CD4-positive, alpha-beta T cell (primary cell): ENCODE measurements around the gene ATP8A1. TPM values are rescaled to one million over a fixed set of nuclear protein-coding genes. Genes with fewer than 3 reads are reported as not detected.
"Not testable (repeated sequence)": the region's sequence is repeated elsewhere in the genome, so short reads cannot be mapped to it uniquely, and the experiment has no call there.

Source experiments
- ATAC-seq: fragments of 200-7000 bp; cut with Tn5 transposase; one replicate; pipeline ENCODE4 v1.10.0; 2022; ENCODE audit warnings: mild to moderate bottlenecking; ENCODE audit not compliant: poor library complexity
- CTCF ChIA-PET: fragments of 350-600 bp; sonication (Branson Sonifier 250); formaldehyde crosslinking; loops from one replicate; lab custom pipeline; 2021; ENCODE audit warnings: antibody characterized with exemption, inconsistent platforms; lab: Charles Lee
- POLR2A ChIA-PET: fragments of 350-600 bp; sonication (Branson Sonifier 250); formaldehyde crosslinking; loops from one replicate; lab custom pipeline; 2021; ENCODE audit warnings: antibody characterized with exemption, inconsistent platforms; lab: Charles Lee
- DNase-seq, 14 experiments: peaks; one replicate each; pipeline ENCODE4 v3.0.0-alpha.2; 2013 to 2020; ENCODE audit warnings: mixed read lengths in 2 of 14
- H3K27ac ChIP-seq, 2 donors: one replicate each; pipeline versions ENCODE4 v1.5.1 to v1.7.0; 2013; ENCODE audit warnings: low read length in 2 of 2, low read depth in 1 of 2, mild to moderate bottlenecking in 1 of 2
- H3K27me3 ChIP-seq, 2 experiments: 1 replicate in 1 of 2; 2 replicates in 1 of 2; pipeline versions ENCODE4 v1.6.1 to v1.7.0; 2013; ENCODE audit warnings: low read length in 2 of 2, control low read depth in 1 of 2, mild to moderate bottlenecking in 1 of 2, moderate library complexity in 1 of 2; ENCODE audit not compliant: insufficient read depth in 2 of 2, control insufficient read depth in 1 of 2
- H3K36me3 ChIP-seq: one replicate; pipeline ENCODE4 v1.6.1; 2013; ENCODE audit warnings: low read length, control low read depth; ENCODE audit not compliant: insufficient read depth
- H3K4me1 ChIP-seq: one replicate; pipeline ENCODE4 v1.6.1; 2013; ENCODE audit warnings: low read length, control low read depth; ENCODE audit not compliant: insufficient read depth
- H3K4me3 ChIP-seq: one replicate; pipeline ENCODE4 v1.5.1; 2013; ENCODE audit warnings: mild to moderate bottlenecking, low read length, moderate library complexity
- H3K9me3 ChIP-seq, 2 experiments: 1 replicate in 1 of 2; 2 replicates in 1 of 2; pipeline versions ENCODE4 v1.6.1 to v1.7.0; 2013; ENCODE audit warnings: low read length in 2 of 2, mild to moderate bottlenecking in 2 of 2, control low read depth in 1 of 2, moderate library complexity in 1 of 2; ENCODE audit not compliant: control insufficient read depth in 1 of 2, insufficient read depth in 1 of 2
- H3K27ac Mint-ChIP-seq: one replicate; pipeline ENCODE4 v1.8.0; 2020; ENCODE audit warnings: mixed read lengths
- H3K27me3 Mint-ChIP-seq: one replicate; pipeline ENCODE4 v1.8.0; 2021; ENCODE audit warnings: mixed read lengths
- H3K36me3 Mint-ChIP-seq: one replicate; pipeline ENCODE4 v1.8.0; 2021; ENCODE audit warnings: low read depth, mixed read lengths
- H3K4me1 Mint-ChIP-seq: one replicate; pipeline ENCODE4 v1.8.0; 2021; ENCODE audit warnings: low read depth, mixed read lengths
- H3K4me3 Mint-ChIP-seq: one replicate; pipeline ENCODE4 v1.8.0; 2020; ENCODE audit warnings: mild to moderate bottlenecking, mixed read lengths
- H3K9me3 Mint-ChIP-seq: one replicate; pipeline ENCODE4 v1.8.0; 2020; ENCODE audit warnings: mixed read lengths
- CTCF ChIP-seq: fragments of 200-600 bp; IDR thresholded peaks from one replicate; pipeline ENCODE4 v1.8.0; 2022; ENCODE audit warnings: antibody characterized with exemption, mild to moderate bottlenecking
- intact Hi-C, 2 experiments: fragments of 100-400 bp; cut with DNase I in 1 of 2; cut with micrococcal nuclease in 1 of 2; formaldehyde crosslinking; loops; one replicate each; pipeline versions ENCODE4 v1.15.1 to v1.9.0; 2023 to 2025; cut with DNase I, micrococcal nuclease
- total RNA-seq, 174 experiments: library from RNA in 2 of 174; stranded (reverse) in 2 of 174; gene quantifications; one replicate each; pipeline ENCODE4 v1.2.3 and lab custom pipeline; 2021 to 2026

The ATP8A1 gene
- total RNA-seq, 2 experiments from 2014 or later, result 44.9 to 45.5 TPM

- Mint-ChIP-seq H3K27me3 (no peaks in the 10 kb centered on the region), H3K36me3 (peaks cover 35% of the 10 kb centered on the region), H3K27ac (peak overlapping the region; percentile 88), H3K4me3 (peak overlapping the region; percentile 96), H3K4me1 (peaks cover 63% of the 10 kb centered on the region), H3K9me3 (peaks cover 5% of the 10 kb centered on the region)
- intact Hi-C loops, result loop anchor here in 1 of 2 experiments (5.0 to 10.0 kb wide), 3 partner anchors 32 to 720 kb away; partner anchors contain the start of genes DCAF4L1 and TMEM33
- H3K4me3 ChIP-seq, result peak overlapping the region; percentile 96
- H3K4me1 ChIP-seq, result peaks cover 25% of the 10 kb centered on the region
- H3K36me3 ChIP-seq, result no peaks in the 10 kb centered on the region
- no peaks in the 10 kb centered on the region for H3K9me3 ChIP-seq
- H3K27ac ChIP-seq, result no peak overlapping the region
- ChIA-PET CTCF (interaction anchor here (1.6 kb wide), 1 partner anchor 9 kb away, joined by 4 read pairs; no protein-coding TSS in a partner anchor), POLR2A (no interaction called here)
- TF ChIP-seq CTCF, result no peak
- no peak for ATAC-seq
- peak in 3 of 14 experiments; percentile 20 to 49 (median 25) for DNase-seq
- no peaks in the 10 kb centered on the region for H3K27me3 ChIP-seq
Observed at GRCh38 chr4:42654631-42655268, 2.2 kb downstream of the ATP8A1 start.

GRCh38 chr4:42653626-42654560 lies 3.0 kb downstream of the ATP8A1 start:
- H3K36me3 Mint-ChIP-seq, result peaks cover 35% of the 10 kb centered on the region
- peaks cover 68% of the 10 kb centered on the region for H3K4me1 Mint-ChIP-seq
- Histone ChIP-seq H3K9me3 (no peaks in the 10 kb centered on the region), H3K27ac (no peak overlapping the region), H3K4me1 (peaks cover 25% of the 10 kb centered on the region), H3K27me3 (no peaks in the 10 kb centered on the region), H3K36me3 (no peaks in the 10 kb centered on the region), H3K4me3 (no peak overlapping the region)
- H3K4me3 Mint-ChIP-seq, result peak overlapping the region; percentile 96
- ATAC-seq, result no peak
- CTCF ChIA-PET, result interaction anchor here (1.6 kb wide), 1 partner anchor 9 kb away, joined by 4 read pairs; no protein-coding TSS in a partner anchor
- no peak for TF ChIP-seq CTCF
- DNase-seq, result no peak
- intact Hi-C loops, result loop anchor here in 1 of 2 experiments (2.0 to 10.0 kb wide), 3 partner anchors 17 to 719 kb away; partner anchors contain the start of genes DCAF4L1 and TMEM33
- H3K27ac Mint-ChIP-seq, result no peak overlapping the region
- POLR2A ChIA-PET, result no interaction called here
- no peaks in the 10 kb centered on the region for H3K27me3 Mint-ChIP-seq
- H3K9me3 Mint-ChIP-seq, result peaks cover 5% of the 10 kb centered on the region

GRCh38 chr4:42652529-42653231 lies 4.2 kb downstream of the ATP8A1 start:
- H3K27ac Mint-ChIP-seq, H3K27ac ChIP-seq, H3K9me3 ChIP-seq, ATAC-seq, H3K4me3 ChIP-seq, POLR2A ChIA-PET, H3K9me3 Mint-ChIP-seq, CTCF ChIA-PET, H3K4me3 Mint-ChIP-seq, H3K36me3 ChIP-seq, H3K27me3 ChIP-seq, H3K27me3 Mint-ChIP-seq, DNase-seq: not testable (repeated sequence)
- intact Hi-C loops, result loop anchor here in 1 of 2 experiments (2.0 to 10.0 kb wide), 3 partner anchors 18 to 718 kb away; partner anchors contain the start of genes DCAF4L1 and TMEM33
- Mint-ChIP-seq H3K36me3 (peaks cover 34% of the 10 kb centered on the region), H3K4me1 (peaks cover 65% of the 10 kb centered on the region)
- H3K4me1 ChIP-seq, result peaks cover 18% of the 10 kb centered on the region
